ENCODE data around the gene ABCC5.
"Not testable (repeated sequence)": the region's sequence is repeated elsewhere in the genome, so short reads cannot be mapped to it uniquely, and the experiment has no call there.

ABCC5 gene

GRCh38 chr3:184011937-184012889 is 5.5 kb downstream of the ABCC5 start:
- TF ChIP-seq CTCF (IDR thresholded peaks at IDR 0.05; ENCODE audit: extremely low read depth, missing control alignments) = no peak
- DNase-seq (ENCODE audit: low spot score) = no peak

GRCh38 chr3:184011230-184011876 is 6.3 kb downstream of the ABCC5 start:
- TF ChIP-seq CTCF (IDR thresholded peaks at IDR 0.05; ENCODE audit: extremely low read depth, missing control alignments) = no peak
- DNase-seq (ENCODE audit: low spot score) = no peak

GRCh38 chr3:184008161-184008560 is 9.5 kb downstream of the ABCC5 start:
- TF ChIP-seq CTCF (IDR thresholded peaks at IDR 0.05; ENCODE audit: extremely low read depth, missing control alignments) = no peak
- DNase-seq (ENCODE audit: low spot score) = no peak

- not testable (repeated sequence) for DNase-seq (ENCODE audit: low spot score)
Measured at GRCh38 chr3:184007143-184007813, 10.4 kb downstream of the ABCC5 start.

- TF ChIP-seq CTCF (IDR thresholded peaks at IDR 0.05; ENCODE audit: extremely low read depth, missing control alignments) = no peak
- DNase-seq (ENCODE audit: low spot score) = peak; percentile 59
Measured at GRCh38 chr3:184005941-184006507, 11.7 kb downstream of the ABCC5 start.

- TF ChIP-seq CTCF (IDR thresholded peaks at IDR 0.05; ENCODE audit: extremely low read depth, missing control alignments) = no peak
- no peak for DNase-seq (ENCODE audit: low spot score)
Measured at GRCh38 chr3:184004476-184004875, 13.2 kb downstream of the ABCC5 start.

- no peak for TF ChIP-seq CTCF (IDR thresholded peaks at IDR 0.05; ENCODE audit: extremely low read depth, missing control alignments)
- DNase-seq (ENCODE audit: low spot score) = no peak
Measured at GRCh38 chr3:184003187-184003967, 14.3 kb downstream of the ABCC5 start.

Data from GM20000 (cell line).